ENCODE results near the gene PDXK.
"Not testable (repeated sequence)": the region's sequence is repeated elsewhere in the genome, so short reads cannot be mapped to it uniquely, and the experiment has no call there.

Gene PDXK

DNA sequence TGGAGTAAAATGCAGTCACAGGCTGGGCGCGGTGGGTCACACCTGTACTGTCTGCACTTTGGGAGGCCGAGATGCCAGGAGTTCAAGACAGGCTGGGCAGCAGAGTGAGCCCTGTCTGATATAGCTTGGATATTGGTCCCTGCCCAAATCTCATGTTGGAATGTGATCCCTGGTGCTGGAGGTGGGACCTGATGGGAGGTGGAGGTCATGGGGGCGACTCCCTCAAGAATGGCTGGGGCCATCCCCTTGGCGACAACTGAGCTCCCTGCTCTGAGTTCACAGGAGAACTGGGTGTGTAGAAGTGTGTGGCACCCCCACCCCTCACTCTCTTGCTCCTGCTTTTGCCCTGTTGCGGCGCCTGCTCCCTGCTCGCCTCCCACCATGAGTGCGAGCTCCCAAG lies 11.5 kb upstream of the PDXK start:
- TF ChIP-seq CTCF (conservative IDR thresholded peaks at IDR 0.05; ENCODE audit: control insufficient read depth, insufficient read depth, low read depth, low read length), result no peak
- DNase-seq (ENCODE audit: low read depth), result no peak
- H3K4me3 ChIP-seq (ENCODE audit: control insufficient read depth, low read depth, low read length), result no peak overlapping the region

DNA sequence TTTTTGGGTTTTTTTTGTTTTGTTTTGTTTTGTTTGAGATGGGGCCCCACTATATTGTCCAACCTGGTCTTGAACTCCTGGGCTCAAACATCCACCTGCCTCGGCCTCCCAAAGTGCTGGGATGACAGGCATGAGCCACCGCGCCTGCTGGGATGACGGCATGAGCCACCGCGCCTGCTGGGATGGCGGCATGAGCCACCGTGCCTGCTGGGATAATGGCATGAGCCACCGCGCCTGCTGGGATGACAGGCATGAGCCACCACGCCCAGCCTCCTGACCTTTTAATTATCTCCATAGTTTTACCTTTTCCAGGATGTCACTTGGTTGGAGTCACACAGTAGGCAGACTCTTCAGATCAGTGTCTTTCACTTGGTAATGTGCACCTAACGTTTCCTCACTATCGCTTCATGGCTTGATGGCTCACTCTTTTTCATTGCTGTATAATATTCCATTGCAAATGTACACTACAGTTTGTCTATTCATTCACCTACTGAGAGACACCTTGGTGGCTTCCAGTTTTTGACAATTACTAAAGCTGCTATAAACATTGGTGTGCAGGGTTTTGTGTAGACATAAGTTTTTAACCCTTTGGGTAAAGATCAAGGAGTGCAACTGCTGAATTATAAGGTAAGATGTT lies 10.1 kb upstream of the PDXK start:
- H3K4me3 ChIP-seq (ENCODE audit: control insufficient read depth, low read depth, low read length), result no peak overlapping the region
- no peak for TF ChIP-seq CTCF (conservative IDR thresholded peaks at IDR 0.05; ENCODE audit: control insufficient read depth, insufficient read depth, low read depth, low read length)
- DNase-seq (ENCODE audit: low read depth), result no peak

- H3K4me3 ChIP-seq (ENCODE audit: control insufficient read depth, low read depth, low read length), result no peak overlapping the region
- TF ChIP-seq CTCF (conservative IDR thresholded peaks at IDR 0.05; ENCODE audit: control insufficient read depth, insufficient read depth, low read depth, low read length), result no peak
- DNase-seq (ENCODE audit: low read depth), result no peak
These were observed 6.5 kb upstream of the PDXK start for GRCh38 chr21:43712268-43712942.

GRCh38 chr21:43713123-43713522 lies 5.8 kb upstream of the PDXK start:
- DNase-seq (ENCODE audit: low read depth); H3K4me3 ChIP-seq (ENCODE audit: control insufficient read depth, low read depth, low read length): not testable (repeated sequence)

GRCh38 chr21:43716376-43717165 lies 2.4 kb upstream of the PDXK start:
- no peak for TF ChIP-seq CTCF (conservative IDR thresholded peaks at IDR 0.05; ENCODE audit: control insufficient read depth, insufficient read depth, low read depth, low read length)
- no peak overlapping the region for H3K4me3 ChIP-seq (ENCODE audit: control insufficient read depth, low read depth, low read length)
- peak; percentile 35 for DNase-seq (ENCODE audit: low read depth)

- H3K4me3 ChIP-seq (ENCODE audit: control insufficient read depth, low read depth, low read length), result no peak overlapping the region
- no peak for DNase-seq (ENCODE audit: low read depth)
- TF ChIP-seq CTCF (conservative IDR thresholded peaks at IDR 0.05; ENCODE audit: control insufficient read depth, insufficient read depth, low read depth, low read length), result no peak
These were observed 1.6 kb upstream of the PDXK start for GRCh38 chr21:43717166-43717853.
